ENCODE data around the gene PPBP.
A peak's percentile ranks its signal among the peaks of the same experiment; 100 is the strongest.
"Not testable (repeated sequence)": the region's sequence is repeated elsewhere in the genome, so short reads cannot be mapped to it uniquely, and the experiment has no call there.

PPBP gene

GRCh38 chr4:73985528-73985852, 2.5 kb downstream of the PPBP start:
- DNase-seq (ENCODE audit: low read depth): no peak
- no peak overlapping the region for H3K4me3 ChIP-seq (replicated peaks; ENCODE audit: low read depth, low read length)
- TF ChIP-seq, protein P1, sequence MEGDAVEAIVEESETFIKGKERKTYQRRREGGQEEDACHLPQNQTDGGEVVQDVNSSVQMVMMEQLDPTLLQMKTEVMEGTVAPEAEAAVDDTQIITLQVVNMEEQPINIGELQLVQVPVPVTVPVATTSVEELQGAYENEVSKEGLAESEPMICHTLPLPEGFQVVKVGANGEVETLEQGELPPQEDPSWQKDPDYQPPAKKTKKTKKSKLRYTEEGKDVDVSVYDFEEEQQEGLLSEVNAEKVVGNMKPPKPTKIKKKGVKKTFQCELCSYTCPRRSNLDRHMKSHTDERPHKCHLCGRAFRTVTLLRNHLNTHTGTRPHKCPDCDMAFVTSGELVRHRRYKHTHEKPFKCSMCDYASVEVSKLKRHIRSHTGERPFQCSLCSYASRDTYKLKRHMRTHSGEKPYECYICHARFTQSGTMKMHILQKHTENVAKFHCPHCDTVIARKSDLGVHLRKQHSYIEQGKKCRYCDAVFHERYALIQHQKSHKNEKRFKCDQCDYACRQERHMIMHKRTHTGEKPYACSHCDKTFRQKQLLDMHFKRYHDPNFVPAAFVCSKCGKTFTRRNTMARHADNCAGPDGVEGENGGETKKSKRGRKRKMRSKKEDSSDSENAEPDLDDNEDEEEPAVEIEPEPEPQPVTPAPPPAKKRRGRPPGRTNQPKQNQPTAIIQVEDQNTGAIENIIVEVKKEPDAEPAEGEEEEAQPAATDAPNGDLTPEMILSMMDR (IDR thresholded peaks at IDR 0.05; ENCODE audit: low read length, missing control alignments): no peak

DNA sequence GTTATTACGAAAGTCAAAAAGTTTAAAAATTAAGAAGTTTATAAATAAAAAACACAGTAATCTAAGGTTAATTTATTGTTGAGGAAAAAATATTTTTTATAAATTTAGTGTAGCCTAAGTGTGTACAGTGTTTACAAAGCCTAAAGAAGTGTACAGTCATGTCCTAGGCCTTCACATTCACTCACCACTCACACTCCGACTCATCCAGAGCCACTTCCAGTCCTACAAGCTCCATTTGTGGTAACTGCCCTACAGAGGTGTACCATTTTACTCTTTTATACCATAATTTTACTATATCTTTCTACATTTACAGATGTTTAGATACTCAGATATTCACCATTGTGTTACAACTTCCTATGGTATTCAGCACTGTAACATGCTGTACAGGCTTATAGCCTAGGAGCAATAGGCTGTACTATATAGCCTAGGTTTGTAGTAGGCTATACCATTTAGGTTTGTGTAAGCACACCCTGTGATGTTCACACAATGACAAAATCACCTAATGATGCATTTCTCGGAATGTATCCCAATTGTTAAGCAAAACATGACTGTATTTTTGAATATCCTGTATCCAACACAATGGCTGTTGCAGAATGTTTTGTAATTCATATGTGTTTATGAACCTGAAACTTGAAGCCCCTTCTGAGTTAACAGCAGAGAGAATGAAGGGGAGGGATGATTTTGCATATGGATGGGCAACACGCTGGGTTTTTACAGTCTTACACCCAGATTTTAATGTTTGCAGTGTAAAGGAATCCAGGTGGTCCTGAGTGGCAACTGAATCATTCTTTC, 3.1 kb downstream of the PPBP start:
- no peak overlapping the region for H3K4me3 ChIP-seq (replicated peaks; ENCODE audit: low read depth, low read length)
- TF ChIP-seq, protein P1 (IDR thresholded peaks at IDR 0.05; ENCODE audit: low read length, missing control alignments): no peak

DNA sequence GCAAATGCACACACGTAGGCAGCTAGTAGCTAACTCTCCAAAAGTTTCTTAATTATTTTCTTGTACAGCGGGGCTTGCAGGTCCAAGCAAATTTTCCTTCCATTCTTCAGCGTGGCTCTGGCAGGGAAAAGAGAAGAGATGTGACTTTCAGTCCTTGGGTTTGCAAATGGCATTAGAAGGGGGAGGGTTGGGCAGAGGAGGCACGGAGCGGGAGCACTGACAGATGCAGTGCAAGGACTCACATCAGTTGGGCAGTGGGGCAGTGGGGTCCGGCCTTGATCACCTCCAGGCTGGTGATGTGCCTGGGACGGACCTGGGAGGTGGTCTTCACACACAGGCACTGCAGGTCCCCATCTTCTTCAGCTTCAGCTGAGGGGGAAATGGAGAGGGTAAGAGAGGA, 6.8 kb downstream of the PPBP start:
- not testable (repeated sequence) for H3K4me3 ChIP-seq (replicated peaks; ENCODE audit: low read depth, low read length); DNase-seq (ENCODE audit: low read depth)

More for the DNA sequence above, 3.1 kb downstream of the PPBP start:
- no peak for DNase-seq (ENCODE audit: low read depth)

DNA sequence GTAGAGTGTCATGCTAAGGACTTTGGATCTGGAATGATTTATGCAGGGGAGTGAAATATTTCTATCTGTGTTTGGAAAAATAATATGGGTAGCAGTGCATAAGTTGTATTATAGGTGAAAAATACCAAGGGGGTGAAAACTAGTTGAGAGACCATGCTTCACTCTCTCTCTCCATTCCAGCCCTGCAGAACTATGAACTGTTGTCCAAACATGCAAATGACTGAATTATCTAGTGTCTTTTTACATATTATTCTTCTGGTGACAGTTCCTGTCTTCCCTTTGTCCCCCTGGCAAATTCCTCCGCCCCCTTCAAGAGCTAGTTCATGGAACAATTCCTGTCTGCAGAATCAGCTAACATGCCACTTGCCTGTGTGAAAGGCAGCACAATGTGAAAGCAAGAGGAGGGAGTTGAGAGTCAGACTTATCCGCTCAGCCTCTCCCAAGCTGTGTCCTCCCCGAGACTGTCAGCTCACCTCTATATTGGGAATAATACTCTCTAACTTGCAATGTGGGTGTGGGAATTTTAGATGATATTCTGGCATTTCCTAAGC, 8.5 kb downstream of the PPBP start:
- DNase-seq (ENCODE audit: low read depth): no peak
- TF ChIP-seq, protein P1 (IDR thresholded peaks at IDR 0.05; ENCODE audit: low read length, missing control alignments): no peak
- no peak overlapping the region for H3K4me3 ChIP-seq (replicated peaks; ENCODE audit: low read depth, low read length)

DNA sequence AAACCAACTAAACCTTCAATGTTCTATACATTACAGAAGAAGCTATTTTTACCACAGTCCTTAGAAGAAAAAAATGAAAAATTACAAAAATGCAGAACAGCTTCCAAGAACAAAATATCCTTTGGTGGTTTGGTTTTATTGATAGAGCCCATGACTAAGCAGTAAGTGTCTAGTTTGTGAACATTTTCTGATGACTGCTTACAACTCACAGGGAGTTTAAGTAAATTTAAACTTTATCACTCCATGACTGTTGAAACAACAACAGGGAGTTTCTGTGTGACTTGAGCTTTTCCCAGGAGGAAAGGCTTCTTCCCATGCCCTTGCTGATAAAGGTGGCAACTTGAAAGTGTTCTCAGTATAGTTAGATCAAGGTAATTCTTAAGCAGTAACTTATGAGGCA, 9.1 kb downstream of the PPBP start:
- DNase-seq (ENCODE audit: low read depth): peak; percentile 85
- H3K4me3 ChIP-seq (replicated peaks; ENCODE audit: low read depth, low read length): no peak overlapping the region
- TF ChIP-seq, protein P1 (IDR thresholded peaks at IDR 0.05; ENCODE audit: low read length, missing control alignments): no peak

DNA sequence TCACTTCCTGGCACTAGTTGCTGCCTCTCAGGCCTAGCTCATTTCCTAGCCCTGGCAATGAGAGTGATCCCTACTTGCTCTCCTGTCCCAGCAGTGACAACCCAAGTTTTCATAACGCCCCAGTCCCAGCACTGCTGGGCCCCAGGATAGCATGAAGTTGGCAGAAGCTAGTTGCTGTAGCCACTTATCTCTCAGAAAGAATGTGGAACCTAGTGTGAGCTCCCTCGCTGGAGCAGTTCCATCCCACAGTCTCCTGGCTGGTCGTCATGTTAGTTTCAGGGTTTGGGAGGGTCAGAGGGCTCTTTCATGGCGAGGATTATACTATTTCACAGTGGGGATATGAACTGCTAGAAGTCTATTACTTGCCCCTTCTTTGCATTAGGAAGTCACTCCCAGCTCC, 11.3 kb downstream of the PPBP start:
- peak; percentile 61 for DNase-seq (ENCODE audit: low read depth)
- TF ChIP-seq, protein P1 (IDR thresholded peaks at IDR 0.05; ENCODE audit: low read length, missing control alignments): no peak

GRCh38 chr4:73976217-73976616, 11.8 kb downstream of the PPBP start:
- no peak for DNase-seq (ENCODE audit: low read depth)
- H3K4me3 ChIP-seq (replicated peaks; ENCODE audit: low read depth, low read length): no peak overlapping the region
- TF ChIP-seq, protein P1 (IDR thresholded peaks at IDR 0.05; ENCODE audit: low read length, missing control alignments): no peak

More for the DNA sequence above, 11.3 kb downstream of the PPBP start:
- H3K4me3 ChIP-seq (replicated peaks; ENCODE audit: low read depth, low read length): no peak overlapping the region
